ENCODE results near the gene JAG1.
"Not testable (repeated sequence)": the region's sequence is repeated elsewhere in the genome, so short reads cannot be mapped to it uniquely, and the experiment has no call there.

JAG1 gene

DNA sequence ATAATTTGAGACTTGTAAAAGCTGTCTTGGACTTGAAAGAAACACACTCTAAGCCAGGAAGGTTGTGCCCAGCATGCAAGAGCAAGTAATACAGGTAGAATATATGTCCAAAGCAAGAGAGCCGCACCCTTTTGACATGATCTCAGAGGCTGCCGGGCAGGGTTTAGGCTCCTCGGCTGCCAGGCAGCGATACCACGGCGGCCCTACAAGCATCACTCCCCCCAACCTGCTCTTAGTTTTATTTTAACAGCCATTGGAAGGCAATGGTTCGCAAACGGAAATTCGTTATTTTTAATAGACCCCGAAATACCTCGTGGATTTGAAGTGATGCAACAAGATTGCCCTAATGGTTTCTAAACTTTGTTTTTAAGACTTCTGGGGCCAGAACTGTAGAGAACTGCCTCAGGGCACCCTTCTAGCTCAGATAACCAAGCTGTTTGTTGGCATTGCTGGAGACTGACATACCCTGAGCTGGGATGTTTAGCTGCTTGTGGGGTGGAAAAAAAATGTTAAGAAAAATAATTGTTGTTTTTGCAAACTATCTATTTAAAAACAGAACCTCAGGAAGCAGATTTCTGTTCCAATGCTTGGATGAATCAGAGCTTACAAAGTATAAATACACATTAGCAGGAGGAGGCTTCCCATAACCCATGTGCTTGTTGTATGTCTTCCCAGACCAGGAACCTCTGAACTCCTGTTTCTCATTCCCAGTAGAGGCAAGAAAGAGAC, 39.0 kb downstream of the JAG1 start:
- no peak for DNase-seq

DNA sequence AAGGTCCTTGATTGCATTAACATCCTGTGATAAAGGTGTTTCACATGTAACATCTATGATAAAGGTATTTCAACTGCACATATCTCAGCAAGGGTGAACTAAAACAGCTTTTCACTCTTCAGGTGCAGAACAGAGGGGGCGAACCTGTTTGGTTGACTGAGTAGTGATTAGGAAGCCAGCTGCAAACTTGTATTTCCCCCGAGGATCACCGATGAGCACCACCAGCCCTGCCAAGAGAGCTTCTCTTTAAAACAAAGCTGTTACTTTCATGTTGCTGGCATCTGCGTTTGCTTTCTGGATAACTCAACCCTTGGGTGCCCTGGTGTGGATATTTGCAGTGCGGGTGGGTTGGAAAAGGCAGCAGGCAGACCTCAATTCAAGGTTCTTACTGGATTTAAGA, 39.6 kb downstream of the JAG1 start:
- no peak for DNase-seq

DNA sequence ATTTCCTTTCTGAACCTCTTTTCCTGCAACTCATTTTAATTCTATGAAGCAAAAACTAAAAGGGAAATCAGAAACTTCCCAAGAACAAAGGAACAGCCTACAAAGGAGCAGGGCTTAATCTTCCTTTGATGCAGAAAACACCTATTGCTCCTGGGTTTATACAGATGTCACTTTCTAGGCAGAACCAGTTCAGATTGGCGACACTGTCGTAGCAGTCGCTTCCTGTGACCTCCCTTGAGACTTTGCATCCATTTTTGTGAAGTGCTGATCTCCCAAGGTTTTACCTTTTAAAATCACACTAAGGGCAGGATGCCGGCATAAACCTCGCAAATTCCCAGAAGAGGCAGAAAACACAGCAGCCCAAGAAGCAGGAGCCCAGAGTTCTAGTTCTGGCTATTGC, 40.1 kb downstream of the JAG1 start:
- DNase-seq = no peak

DNA sequence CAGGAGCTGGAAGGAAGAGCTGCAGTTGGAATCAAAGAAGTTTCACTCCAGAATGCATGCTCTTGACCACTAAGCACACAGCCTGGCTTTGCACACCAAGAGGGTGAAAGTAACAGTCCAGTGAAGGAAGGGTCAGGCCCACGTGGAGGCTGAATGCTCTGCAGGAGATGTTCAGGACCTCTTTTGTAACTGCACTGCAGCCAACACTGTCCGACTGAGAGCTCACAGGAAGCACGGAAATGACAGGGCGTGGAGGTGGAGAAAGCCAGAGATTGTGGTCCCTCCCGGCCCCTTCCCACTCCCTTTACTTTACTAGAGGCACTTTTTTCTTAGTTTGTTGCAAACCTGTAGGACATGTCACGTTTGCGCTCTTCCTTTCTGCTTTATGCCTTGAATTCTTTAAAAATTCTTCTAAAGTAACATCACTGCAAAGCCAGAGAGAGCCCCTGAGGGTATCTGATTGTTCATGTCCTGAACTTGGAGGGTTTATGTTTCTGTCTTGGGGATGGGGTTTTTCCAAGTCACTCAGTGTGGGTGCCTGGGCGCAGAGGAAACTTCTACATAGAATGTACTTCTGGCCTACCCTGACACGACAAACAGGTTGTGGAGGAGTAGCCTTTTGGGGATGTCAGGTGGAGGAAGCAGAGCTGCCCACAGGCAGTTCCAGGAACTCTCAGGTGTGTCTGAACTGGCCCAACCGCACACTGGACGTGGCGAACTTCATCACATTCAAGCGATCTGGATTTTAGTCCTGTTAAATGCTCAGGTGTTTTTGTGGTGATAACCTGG, 40.9 kb downstream of the JAG1 start:
- DNase-seq = no peak

DNA sequence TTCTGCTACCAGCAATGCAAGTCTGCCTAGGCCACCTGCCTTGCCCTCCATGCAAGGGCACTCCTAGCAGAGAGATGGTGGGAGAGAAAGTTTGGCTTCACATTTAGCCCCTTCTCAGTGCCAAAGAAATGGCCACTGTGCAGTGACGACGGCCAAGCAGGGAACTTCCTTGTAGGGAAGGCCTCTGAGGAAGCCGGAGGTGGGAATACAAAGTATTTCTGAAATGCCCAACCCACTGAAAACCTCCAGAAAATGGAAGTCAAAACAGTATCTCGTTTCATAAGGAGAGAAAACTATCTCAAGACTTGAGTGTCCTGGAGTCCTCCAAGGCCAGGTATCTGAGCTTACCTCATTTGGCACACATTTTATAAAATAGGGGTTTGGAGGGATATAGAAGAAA, 42.7 kb downstream of the JAG1 start:
- no peak for DNase-seq

DNA sequence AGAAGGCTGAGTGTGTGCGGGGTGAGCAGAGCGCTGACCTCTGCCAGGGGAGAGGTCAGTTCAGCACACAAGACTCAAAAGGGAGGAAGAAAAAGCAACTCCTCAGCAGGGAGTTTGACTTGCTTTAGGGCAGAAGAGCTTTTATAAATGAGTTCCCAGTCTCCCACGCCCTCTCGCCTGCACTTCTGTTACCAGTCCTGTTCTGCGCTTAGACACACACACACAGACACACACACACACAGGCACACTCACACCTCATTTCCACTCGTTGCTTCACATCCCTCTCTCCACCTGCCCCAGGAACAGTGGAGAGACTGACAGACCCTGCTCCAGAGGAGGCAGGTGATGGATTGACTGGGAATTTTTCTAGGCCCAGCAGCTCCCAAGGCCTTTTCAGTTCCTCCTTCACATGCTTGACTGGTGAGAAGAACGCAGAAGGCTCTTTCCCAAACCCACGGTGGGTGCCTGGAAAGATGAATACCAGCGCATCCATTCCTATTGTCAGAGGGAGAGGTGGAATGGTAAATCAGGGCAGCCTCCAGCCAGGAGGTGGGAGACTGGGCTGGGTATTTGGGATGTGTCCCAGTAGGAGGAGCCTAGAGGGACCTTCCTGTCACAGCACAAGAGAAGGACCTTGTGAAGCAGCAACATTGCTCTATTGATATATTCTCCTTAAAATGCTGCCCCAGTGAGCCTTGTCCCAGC, 43.7 kb downstream of the JAG1 start:
- no peak for DNase-seq

DNA sequence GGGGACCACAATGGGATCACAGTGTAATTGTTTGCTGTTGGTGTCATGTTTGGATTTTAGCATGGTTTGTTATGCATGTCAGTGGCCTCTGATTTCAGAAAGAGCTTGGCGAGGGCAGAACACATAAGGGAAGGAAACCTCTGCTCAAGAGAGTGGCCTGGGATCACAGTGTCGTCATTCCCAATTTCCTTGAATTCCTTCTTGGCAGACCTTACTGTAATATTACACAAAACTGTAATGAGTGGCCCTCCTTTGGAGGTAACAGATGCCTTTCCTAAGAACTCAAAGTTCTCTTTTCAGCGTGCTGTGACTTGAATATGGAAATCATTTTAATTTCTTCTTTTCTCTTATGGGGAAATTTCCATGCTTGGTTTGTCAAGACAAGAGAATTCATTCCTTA, 46.9 kb downstream of the JAG1 start:
- no peak for DNase-seq

DNA sequence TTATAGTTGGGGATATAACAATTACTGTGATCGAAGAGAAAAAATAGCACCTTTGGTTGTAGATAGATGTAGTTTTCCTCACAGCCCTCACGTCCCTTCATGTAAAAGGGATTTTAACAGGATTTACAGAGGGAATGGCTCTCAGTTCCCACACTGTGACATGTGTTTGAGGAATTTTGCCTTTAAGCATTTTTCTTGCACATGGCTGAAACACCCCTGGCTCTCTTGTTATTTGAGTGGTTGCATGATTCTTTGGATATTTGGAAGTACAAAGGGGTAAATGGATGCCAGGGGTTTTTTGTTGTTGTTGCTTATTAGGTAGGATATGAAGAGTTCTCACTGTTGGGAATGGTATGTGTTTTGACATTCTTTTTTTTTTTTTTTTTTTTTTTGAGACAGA, 48.2 kb downstream of the JAG1 start:
- no peak for DNase-seq

DNA sequence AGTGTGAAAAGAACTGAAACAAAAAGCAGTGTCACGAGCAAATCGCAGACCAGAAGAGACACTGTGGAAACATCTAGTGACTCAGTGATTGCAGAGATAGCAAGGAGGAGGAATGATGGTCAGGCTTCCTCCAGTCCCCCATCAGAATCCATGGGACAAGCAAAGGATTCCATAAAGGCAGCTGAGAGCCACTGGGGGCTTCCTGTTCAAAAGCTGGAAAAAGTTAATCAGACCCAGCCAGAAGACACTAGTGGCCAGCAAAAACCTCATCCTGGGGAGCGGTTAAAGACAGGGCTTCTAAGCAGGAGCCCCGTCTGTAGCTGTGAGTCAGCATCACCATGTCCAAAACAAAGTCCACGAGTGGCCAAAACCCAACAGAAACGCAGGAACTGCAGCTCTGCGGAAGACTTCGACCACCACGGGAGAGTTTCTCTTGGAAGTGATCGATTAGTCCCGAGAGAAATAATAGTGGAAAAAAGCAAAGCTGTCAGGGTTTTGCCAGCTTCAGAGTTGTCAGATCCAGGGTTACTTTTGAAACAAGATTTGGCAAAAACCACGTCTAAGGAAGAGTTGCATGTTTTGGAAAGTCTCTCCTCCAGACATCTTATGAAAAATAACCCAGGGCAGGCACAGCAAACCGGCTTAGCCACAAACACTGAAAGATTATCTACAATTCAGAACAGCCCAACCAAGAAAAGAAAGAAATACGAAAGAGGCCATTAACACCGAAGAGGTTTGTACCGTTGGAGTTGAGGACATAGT, 51.0 kb downstream of the JAG1 start:
- no peak for DNase-seq

DNA sequence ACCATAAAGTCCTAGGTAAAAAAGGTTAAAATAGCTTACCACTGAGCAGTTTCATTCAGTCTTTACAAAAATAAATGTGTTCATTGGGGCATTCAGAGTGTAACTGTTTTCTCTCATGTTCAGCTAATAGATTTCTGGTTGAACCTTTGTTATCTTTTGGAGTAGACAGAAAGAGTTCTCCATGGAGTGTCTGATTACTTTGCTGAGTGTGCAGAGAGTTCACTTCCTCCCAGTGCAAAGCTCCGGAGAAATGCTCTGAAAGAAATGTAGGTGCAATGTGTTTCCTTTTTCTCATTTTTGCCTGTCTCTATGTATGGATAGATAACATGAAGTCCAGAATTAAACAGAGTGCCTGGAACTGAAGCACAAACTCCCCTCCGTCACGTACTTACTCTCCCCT, 52.6 kb downstream of the JAG1 start:
- peak; percentile 45 for DNase-seq

DNA sequence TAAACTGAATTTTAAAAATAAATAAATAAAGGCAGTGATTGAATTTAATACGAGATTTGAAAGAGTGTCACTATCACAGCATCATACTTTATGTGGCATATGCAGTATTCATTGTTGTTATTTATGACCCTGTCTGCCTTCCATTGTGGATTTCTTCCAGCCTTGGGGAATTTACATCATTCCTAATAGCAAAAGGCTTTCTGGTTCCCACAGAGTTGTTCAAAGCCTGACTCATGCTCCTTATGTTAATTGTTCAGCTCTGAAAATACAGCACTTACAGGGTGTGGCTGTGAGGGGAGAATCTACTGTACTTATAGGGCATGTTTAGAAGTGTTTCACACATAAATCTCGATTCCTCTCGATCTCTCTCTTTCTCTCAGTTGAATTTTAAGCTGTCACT, 54.4 kb downstream of the JAG1 start:
- peak; percentile 67 for DNase-seq

DNA sequence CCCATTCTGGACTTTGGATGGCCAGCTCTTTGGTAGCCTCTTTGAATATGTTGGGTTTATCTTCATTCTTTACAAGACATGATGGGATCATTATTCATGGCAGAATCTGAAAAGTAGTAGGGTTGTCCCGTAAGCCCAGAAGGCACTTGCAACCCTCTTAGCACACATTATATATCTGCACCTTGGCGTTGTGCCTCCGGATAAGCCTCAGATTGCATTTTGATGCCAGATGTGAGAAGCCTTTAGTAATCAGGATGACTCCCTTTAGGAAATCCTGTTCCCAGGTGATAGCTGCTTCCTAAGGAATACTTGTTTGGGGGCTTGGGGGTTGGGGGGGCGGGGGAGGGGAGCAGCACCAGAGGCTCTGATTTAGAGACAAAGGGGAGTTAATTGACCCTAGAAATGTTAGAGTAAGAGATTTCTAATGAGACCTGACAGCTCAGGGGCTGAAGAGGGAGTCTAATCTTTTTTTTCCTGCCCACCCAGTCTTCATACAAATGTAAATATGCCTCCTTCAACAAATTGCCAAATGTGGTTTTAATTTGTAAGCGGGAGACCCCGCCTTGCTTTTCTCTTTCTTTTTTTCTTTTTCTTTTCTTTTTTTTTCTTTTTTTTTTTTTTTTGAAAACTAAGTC, 55.1 kb downstream of the JAG1 start:
- no peak for DNase-seq

DNA sequence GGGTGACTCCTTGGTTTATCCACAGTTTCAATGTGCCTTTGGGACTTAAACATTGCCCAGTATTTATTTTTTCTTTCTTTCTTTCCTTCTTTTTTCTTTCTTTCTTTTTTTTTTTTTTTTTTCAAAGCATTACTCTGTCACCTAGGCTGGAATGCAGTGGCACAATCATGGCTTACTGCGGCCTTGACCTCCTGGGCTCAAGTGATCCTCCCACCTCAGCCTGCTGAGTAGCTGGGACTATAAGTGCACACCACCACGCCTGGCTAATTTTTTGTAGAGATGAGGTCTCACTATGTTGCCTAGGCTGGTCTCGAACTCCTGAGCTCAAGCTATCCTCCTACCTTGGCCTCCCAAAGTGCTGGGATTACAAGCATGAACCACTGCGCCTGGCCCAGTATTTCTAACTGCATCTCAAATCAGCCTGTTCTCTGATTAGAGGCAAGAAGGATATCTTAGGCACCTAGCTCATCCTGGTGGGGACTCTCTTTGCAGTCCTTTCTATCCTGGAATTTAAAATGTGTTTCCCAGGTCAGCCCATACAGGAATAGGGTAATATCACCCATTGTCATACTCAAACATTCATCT, 56.2 kb downstream of the JAG1 start:
- DNase-seq = not testable (repeated sequence)

DNA sequence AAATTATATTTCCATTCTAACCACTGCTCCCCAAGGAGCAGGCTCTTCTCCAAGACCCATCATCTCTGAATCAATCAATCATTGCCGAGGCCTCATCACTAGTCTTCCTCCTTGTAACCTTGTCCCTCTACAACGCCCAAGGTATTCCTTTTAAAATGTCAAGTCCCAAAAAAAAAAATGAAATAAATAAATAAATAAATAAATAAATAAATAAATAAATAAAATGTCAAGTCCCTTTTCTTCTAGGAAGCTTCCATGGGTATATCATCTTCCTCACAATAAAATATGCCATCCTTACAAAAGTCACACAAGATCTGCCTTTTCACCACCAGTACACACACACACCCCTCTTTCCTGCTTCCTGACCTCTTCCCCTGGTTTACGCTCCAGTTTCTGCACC, 57.6 kb downstream of the JAG1 start:
- DNase-seq = no peak

DNA sequence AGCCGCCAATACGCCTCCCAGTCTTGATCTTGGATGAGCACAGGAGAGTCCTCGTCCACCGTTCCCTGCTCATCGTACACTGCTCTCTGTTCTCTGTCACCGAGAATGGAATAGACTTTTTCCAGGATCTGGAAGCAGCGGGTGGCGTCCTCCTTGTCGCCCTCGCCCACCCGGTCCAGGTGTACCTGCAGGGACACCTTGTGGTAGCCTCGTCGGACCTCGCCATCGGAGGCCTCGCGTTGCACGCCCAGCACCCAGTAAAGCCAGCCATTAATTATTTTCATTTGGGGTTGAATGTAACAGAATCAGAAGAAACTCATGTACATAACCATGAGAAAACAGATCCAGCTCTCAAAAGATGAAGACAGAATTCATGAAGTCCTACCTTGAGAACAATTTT, 59.9 kb downstream of the JAG1 start:
- no peak for DNase-seq

DNA sequence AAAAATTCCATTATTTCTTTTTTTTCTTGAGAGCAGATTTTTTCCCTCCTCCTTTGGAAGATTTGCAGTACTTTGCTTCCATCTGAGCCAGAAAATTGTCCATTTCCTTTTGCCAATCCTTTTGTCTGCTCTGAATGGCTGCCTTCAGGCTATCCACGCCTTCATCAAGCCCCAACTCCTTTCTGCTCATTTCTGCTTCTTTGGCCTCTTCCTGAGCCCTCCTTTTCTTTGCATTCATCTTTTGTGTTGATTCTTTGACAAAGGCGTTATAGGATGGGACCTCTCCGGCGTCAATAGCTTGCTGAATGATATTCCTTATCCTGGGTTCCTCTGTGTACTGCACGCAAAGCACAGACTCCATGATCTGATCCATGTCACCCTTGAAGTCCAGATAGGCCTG, 60.4 kb downstream of the JAG1 start:
- DNase-seq = not testable (repeated sequence)

DNA sequence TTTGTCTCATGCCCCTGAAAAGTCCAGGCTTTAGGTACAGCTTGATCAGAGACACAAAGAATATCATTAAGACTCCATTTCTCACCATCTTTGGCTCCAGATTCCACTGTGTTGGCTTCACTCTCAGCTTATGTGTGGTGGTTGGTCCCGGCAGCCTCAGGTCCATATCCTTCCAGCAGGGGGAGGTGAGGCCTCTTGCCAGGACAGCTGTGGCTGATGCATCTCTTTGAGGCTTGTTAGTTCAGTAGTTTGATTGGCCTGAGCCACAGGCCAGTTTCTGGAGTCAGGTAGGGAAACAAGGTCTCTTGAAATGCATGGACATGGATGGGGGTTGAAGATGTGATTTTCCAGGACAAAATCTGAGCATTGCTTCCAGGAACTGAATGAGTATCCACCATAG, 62.4 kb downstream of the JAG1 start:
- DNase-seq = no peak

DNA sequence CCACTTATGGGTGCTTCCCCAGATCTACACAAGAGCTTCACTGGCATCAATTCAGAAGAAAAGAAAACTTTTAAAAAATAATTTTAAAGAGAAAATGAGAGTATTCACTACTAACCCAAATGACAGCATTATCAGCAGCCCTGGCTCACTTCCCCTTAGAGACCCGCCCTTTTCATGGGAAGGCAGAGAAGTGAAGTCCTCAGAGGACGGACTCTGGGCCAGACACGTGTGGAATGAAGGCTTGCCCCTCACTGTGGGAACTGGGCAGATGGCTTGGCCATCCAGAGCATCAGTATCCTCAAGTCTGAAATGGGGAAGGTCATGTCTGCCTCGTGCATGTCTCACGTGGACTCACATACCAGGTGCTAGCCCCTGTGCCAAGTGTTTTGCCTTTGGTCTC, 63.5 kb downstream of the JAG1 start:
- no peak for DNase-seq

DNA sequence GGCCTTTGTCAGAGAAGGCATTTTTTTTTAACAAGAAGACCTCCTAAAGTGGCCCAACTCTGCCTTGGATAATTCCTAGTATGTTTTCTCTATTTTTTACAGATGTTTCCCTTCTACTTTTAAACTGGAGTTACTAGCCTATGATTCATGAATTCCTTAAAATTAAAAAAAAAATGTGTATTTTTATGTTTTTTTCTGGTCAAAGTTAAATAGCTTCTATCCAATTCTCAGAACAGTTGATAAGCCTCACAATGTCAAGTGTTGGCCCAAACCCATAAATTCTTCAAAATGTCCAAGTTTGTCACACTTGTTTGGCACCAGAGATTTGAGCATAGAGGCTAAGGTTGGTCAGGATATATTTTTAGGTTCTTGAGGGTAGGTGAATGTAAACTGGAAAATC, 64.0 kb downstream of the JAG1 start:
- no peak for DNase-seq

DNA sequence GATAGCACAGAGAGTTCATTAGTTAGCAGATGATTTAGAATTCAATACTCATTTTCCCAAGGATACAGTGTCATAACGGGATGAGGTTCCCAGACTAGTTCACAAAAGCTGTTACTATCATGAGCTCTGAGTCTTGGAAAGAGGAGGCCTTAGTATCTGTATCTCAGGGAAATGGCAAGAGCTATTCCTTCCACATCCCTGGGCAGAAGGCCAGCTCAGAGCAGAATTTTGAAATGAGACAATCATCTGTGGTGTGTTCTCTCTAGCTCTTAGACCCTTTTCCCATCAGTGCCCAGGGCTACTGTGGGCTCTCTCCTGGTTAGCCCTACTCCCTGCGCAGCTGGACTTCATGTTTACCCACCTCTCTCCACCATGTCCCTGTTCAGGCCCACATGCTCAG, 64.5 kb downstream of the JAG1 start:
- DNase-seq = no peak

DNA sequence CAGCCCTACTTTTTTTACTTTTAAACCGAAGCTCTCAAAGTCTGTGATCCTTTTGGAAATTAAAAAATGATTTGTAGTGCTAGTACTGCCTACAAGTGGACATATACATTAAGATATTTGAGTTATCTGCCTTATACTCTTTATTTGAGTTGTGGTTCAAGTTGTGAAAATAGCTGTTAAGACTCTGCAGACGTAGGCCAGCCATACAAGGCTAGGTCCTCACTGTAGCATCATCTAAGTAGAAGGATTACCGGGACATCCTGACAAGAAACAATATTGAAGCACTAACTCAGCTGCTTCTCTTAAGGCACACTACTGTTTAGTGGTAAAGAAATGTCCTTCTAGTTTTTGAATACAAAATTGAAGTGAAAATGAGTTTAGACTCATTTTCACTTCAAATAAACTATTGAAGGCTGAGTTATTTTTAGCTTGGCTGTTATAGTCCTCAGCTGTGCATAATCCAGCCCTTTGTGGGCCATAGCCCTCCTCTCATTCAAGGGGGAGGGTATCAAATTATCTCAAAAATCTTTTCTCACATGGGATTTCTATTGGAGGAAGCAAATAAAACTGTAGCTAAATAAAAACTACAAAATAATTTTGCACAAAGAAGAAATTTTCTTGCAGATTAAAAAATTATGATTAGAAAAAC, 68.1 kb downstream of the JAG1 start:
- DNase-seq = no peak
